ENCODE results near the gene GNG2.

DNA sequence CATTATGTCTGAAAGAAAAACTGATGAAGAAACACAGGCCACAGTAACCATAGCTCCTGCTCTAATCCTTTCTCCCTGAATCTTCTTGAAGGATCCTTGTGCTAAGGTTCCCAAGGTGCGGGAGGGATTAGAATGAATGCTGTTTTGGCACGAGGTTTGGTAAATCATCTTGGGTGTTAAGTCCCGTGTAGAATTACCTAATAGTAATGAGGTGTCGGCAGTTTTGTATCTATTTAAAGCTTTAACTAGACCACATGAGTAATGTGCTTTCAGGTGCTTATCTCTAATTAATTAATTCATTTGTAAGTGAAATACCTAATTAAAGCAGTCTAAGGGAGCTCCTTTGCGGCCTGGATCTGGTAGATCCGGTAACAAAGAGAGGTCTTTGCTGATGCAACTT, 53.9 kb downstream of the GNG2 start:
- TF ChIP-seq, protein P1, sequence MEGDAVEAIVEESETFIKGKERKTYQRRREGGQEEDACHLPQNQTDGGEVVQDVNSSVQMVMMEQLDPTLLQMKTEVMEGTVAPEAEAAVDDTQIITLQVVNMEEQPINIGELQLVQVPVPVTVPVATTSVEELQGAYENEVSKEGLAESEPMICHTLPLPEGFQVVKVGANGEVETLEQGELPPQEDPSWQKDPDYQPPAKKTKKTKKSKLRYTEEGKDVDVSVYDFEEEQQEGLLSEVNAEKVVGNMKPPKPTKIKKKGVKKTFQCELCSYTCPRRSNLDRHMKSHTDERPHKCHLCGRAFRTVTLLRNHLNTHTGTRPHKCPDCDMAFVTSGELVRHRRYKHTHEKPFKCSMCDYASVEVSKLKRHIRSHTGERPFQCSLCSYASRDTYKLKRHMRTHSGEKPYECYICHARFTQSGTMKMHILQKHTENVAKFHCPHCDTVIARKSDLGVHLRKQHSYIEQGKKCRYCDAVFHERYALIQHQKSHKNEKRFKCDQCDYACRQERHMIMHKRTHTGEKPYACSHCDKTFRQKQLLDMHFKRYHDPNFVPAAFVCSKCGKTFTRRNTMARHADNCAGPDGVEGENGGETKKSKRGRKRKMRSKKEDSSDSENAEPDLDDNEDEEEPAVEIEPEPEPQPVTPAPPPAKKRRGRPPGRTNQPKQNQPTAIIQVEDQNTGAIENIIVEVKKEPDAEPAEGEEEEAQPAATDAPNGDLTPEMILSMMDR (IDR thresholded peaks at IDR 0.05), result no peak
- TF ChIP-seq POLR2A (IDR thresholded peaks at IDR 0.05), result no peak

All from thyroid gland (tissue), 4 donors.